Sigmoid colon (tissue), 4 donors: ENCODE measurements around the gene WSB1.

Experiments used
- POLR2A ChIP-seq, 2 donors: fragments of 450-650 bp; IDR thresholded peaks; one replicate each; pipeline ENCODE4 v1.6.1; 2016; ENCODE audit warnings: antibody characterized with exemption in 2 of 2, mild to moderate bottlenecking in 2 of 2, moderate library complexity in 2 of 2
- POLR2AphosphoS5 ChIP-seq, 4 donors: sonication (generic); formaldehyde crosslinking; IDR thresholded peaks; one replicate each; pipeline ENCODE4 v1.6.1; 2017; ENCODE audit warnings: antibody characterized with exemption in 4 of 4

GRCh38 chr17:27349540-27350021, 55.7 kb downstream of the WSB1 start:
- no peak for TF ChIP-seq POLR2AphosphoS5 (IDR thresholded peaks at IDR 0.05)
- no peak for TF ChIP-seq POLR2A (IDR thresholded peaks at IDR 0.05)
